Type B pancreatic cell (in vitro differentiated cells): Measurements from ENCODE around the gene CPNE1. TPM values are rescaled to one million over a fixed set of nuclear protein-coding genes. Genes with fewer than 3 reads are reported as not detected.
"Not testable (repeated sequence)": the region's sequence is repeated elsewhere in the genome, so short reads cannot be mapped to it uniquely, and the experiment has no call there.

ENCODE experiments used
- DNase-seq: peaks from one replicate; pipeline ENCODE4 v3.0.0; 2021; ENCODE audit warnings: mixed read lengths; ENCODE audit not compliant: unreplicated experiment; ENCODE audit errors: extremely low spot score
- H3K27ac Mint-ChIP-seq: 2 replicates; pipeline ENCODE4 v1.8.0; 2021; ENCODE audit warnings: mild to moderate bottlenecking, mixed read lengths
- H3K27me3 Mint-ChIP-seq: 2 replicates; pipeline ENCODE4 v1.8.0; 2021; ENCODE audit warnings: mixed read lengths
- H3K36me3 Mint-ChIP-seq: 2 replicates; pipeline ENCODE4 v1.8.0; 2021; ENCODE audit warnings: mixed read lengths
- H3K4me1 Mint-ChIP-seq: one replicate; pipeline ENCODE4 v1.8.0; 2021; ENCODE audit warnings: mixed read lengths; ENCODE audit not compliant: unreplicated experiment
- H3K4me3 Mint-ChIP-seq: 2 replicates; pipeline ENCODE4 v1.8.0; 2021; ENCODE audit warnings: mild to moderate bottlenecking, mixed read lengths
- H3K9me3 Mint-ChIP-seq: 2 replicates; pipeline ENCODE4 v1.8.0; 2021; ENCODE audit warnings: mixed read lengths
- CTCF ChIP-seq: fragments of 200-600 bp; sonication (generic); conservative IDR thresholded peaks from 2 replicates; pipeline ENCODE4 v1.5.0; 2021; ENCODE audit warnings: antibody characterized with exemption, mild to moderate bottlenecking
- total RNA-seq: library from RNA; stranded (reverse); gene quantifications from 2 replicates; pipeline ENCODE4 v1.2.1, GENCODE V29; 2021; ENCODE audit warnings: low replicate concordance

CPNE1 gene
- total RNA-seq, 1 donor from 2014 or later, result 192 TPM

GRCh38 chr20:35710039-35710438, 45.3 kb upstream of the CPNE1 start:
- Mint-ChIP-seq H3K9me3 (no peaks in the 10 kb centered on the region), H3K4me1 (no peaks in the 10 kb centered on the region), H3K36me3 (peaks cover 38% of the 10 kb centered on the region), H3K27ac (no peak overlapping the region), H3K4me3 (no peak overlapping the region), H3K27me3 (no peaks in the 10 kb centered on the region)
- TF ChIP-seq CTCF, result no peak
- no peak for DNase-seq

- Mint-ChIP-seq H3K4me3 (no peak overlapping the region), H3K27me3 (no peaks in the 10 kb centered on the region), H3K9me3 (no peaks in the 10 kb centered on the region), H3K4me1 (no peaks in the 10 kb centered on the region), H3K36me3 (peaks cover 36% of the 10 kb centered on the region), H3K27ac (peak overlapping the region; percentile 12)
- DNase-seq, result no peak
- TF ChIP-seq CTCF, result no peak
Observed at GRCh38 chr20:35709259-35709658, 44.6 kb upstream of the CPNE1 start.

- Mint-ChIP-seq H3K9me3 (no peaks in the 10 kb centered on the region), H3K27me3 (no peaks in the 10 kb centered on the region), H3K4me1 (no peaks in the 10 kb centered on the region), H3K4me3 (no peak overlapping the region), H3K36me3 (peaks cover 33% of the 10 kb centered on the region), H3K27ac (no peak overlapping the region)
- no peak for TF ChIP-seq CTCF
- DNase-seq, result no peak
Observed at GRCh38 chr20:35708502-35708901, 43.8 kb upstream of the CPNE1 start.

- not testable (repeated sequence) for H3K9me3 Mint-ChIP-seq, H3K4me1 Mint-ChIP-seq, H3K27me3 Mint-ChIP-seq, DNase-seq, H3K4me3 Mint-ChIP-seq, H3K27ac Mint-ChIP-seq
- H3K36me3 Mint-ChIP-seq, result peaks cover 31% of the 10 kb centered on the region
Observed at GRCh38 chr20:35706591-35707529, 42.2 kb upstream of the CPNE1 start.

GRCh38 chr20:35705894-35706293, 41.2 kb upstream of the CPNE1 start:
- Mint-ChIP-seq H3K36me3 (peaks cover 25% of the 10 kb centered on the region), H3K27ac (peak overlapping the region; percentile 23)
- not testable (repeated sequence) for H3K4me1 Mint-ChIP-seq, H3K4me3 Mint-ChIP-seq, H3K9me3 Mint-ChIP-seq, H3K27me3 Mint-ChIP-seq, DNase-seq

GRCh38 chr20:35704514-35705261, 40.0 kb upstream of the CPNE1 start:
- no peaks in the 10 kb centered on the region for H3K9me3 Mint-ChIP-seq
- peaks cover 9% of the 10 kb centered on the region for H3K4me1 Mint-ChIP-seq
- no peak for TF ChIP-seq CTCF
- no peaks in the 10 kb centered on the region for H3K27me3 Mint-ChIP-seq
- peaks cover 21% of the 10 kb centered on the region for H3K36me3 Mint-ChIP-seq
- H3K4me3 Mint-ChIP-seq, result no peak overlapping the region
- no peak overlapping the region for H3K27ac Mint-ChIP-seq
- DNase-seq, result no peak
